HepG2 (cell line): ENCODE data around the gene ALG14. TPM values are rescaled to one million over a fixed set of nuclear protein-coding genes. Genes with fewer than 3 reads are reported as not detected.
A peak's percentile ranks its signal among the peaks of the same experiment; 100 is the strongest.

ENCODE experiments used
- BHLHE40 ChIP-seq: IDR thresholded peaks from 2 replicates; pipeline ENCODE4 v1.6.1; 2011; ENCODE audit warnings: low read length, improper control_type of control experiment
- CBFB ChIP-seq: sonication (generic); formaldehyde crosslinking; IDR thresholded peaks from 2 replicates; pipeline ENCODE4 v1.4.0; 2020; ENCODE audit warnings: missing genetic modification reagents
- DR1 ChIP-seq: sonication (generic); formaldehyde crosslinking; IDR thresholded peaks from 2 replicates; pipeline ENCODE4 v1.8.0; 2021; ENCODE audit warnings: mild to moderate bottlenecking, missing genetic modification reagents, inconsistent platforms
- FOXA1 ChIP-seq, 2 experiments: fragments of 450-650 bp in 1 of 2; sonication (generic) in 1 of 2; formaldehyde crosslinking in 1 of 2; IDR thresholded peaks; 2 replicates each; pipeline versions ENCODE4 v1.4.0 to v1.6.1; 2016 to 2020; ENCODE audit warnings: missing genetic modification reagents in 1 of 2
- GATAD2A ChIP-seq: IDR thresholded peaks from 2 replicates; pipeline ENCODE4 v1.6.1; 2016
- HOXA3 ChIP-seq: sonication (generic); formaldehyde crosslinking; IDR thresholded peaks from 2 replicates; pipeline ENCODE4 v1.5.0; 2020; ENCODE audit warnings: missing genetic modification reagents
- KAT7 ChIP-seq: IDR thresholded peaks from 2 replicates; pipeline ENCODE4 v1.6.1; 2018; ENCODE audit warnings: borderline replicate concordance, missing compliant biosample characterization
- KAT8 ChIP-seq: IDR thresholded peaks from 2 replicates; pipeline ENCODE4 v1.6.1; 2016; ENCODE audit warnings: missing genetic modification reagents, missing compliant biosample characterization
- MATR3 ChIP-seq: sonication (generic); formaldehyde crosslinking; IDR thresholded peaks from 2 replicates; pipeline ENCODE4 v1.4.0; 2020; ENCODE audit warnings: missing genetic modification reagents
- PRMT3 ChIP-seq: sonication (generic); formaldehyde crosslinking; IDR thresholded peaks from 2 replicates; pipeline ENCODE4 v1.8.1; 2022; ENCODE audit warnings: low read depth, mild to moderate bottlenecking, moderate library complexity, missing genetic modification reagents, borderline replicate concordance
- SETDB1 ChIP-seq: sonication (generic); formaldehyde crosslinking; IDR thresholded peaks from 2 replicates; pipeline ENCODE4 v1.5.1; 2020; ENCODE audit warnings: missing genetic modification reagents, mild to moderate bottlenecking, borderline replicate concordance
- SKI ChIP-seq: fragments of 450-650 bp; IDR thresholded peaks from one replicate; pipeline ENCODE4 v1.6.1; 2018; ENCODE audit warnings: mild to moderate bottlenecking; ENCODE audit not compliant: partially characterized antibody
- SMAD3 ChIP-seq: sonication (generic); formaldehyde crosslinking; IDR thresholded peaks from 2 replicates; pipeline ENCODE4 v1.4.0; 2020; ENCODE audit warnings: missing genetic modification reagents
- THYN1 ChIP-seq: sonication (generic); formaldehyde crosslinking; IDR thresholded peaks from 2 replicates; pipeline ENCODE4 v1.8.1; 2023; ENCODE audit warnings: low read depth, mild to moderate bottlenecking, moderate library complexity, missing genetic modification reagents, borderline replicate concordance
- ZBTB20 ChIP-seq: sonication (generic); formaldehyde crosslinking; IDR thresholded peaks from 2 replicates; pipeline ENCODE4 v1.8.1; 2023; ENCODE audit warnings: missing genetic modification reagents, low read depth, mild to moderate bottlenecking, borderline replicate concordance
- ZBTB3 ChIP-seq: sonication (generic); formaldehyde crosslinking; IDR thresholded peaks from 2 replicates; pipeline ENCODE4 v1.4.0; 2020; ENCODE audit warnings: low read depth, mild to moderate bottlenecking, moderate library complexity, missing genetic modification reagents, borderline replicate concordance
- ZFP36L2 ChIP-seq: sonication (generic); formaldehyde crosslinking; IDR thresholded peaks from 2 replicates; pipeline ENCODE4 v1.4.0; 2020; ENCODE audit warnings: missing genetic modification reagents
- ZFY ChIP-seq: sonication (generic); formaldehyde crosslinking; IDR thresholded peaks from 2 replicates; pipeline ENCODE4 v1.4.0; 2020; ENCODE audit warnings: missing genetic modification reagents
- polyA plus RNA-seq, 8 experiments: library from polyadenylated mRNA; depleted of rRNA in 3 of 8; stranded (reverse) in 7 of 8; unstranded in 1 of 8; fragments of >200 nt; fragmentation: Illumina TruSeq in 4 of 8; extraction: Trizol in 4 of 8; gene quantifications; 2 replicates each; pipeline versions ENCODE4 v1.2.1 to v1.2.3, GENCODE V29; 2011 to 2016; ENCODE audit warnings: low read depth in 4 of 8, missing spikeins in 1 of 8, mixed read lengths in 1 of 8; ENCODE audit not compliant: insufficient read depth in 1 of 8
- total RNA-seq, 5 experiments: library from RNA; depleted of rRNA; stranded (reverse); fragments of >200 nt; fragmentation: Illumina TruSeq; extraction: Trizol; gene quantifications; 2 replicates each; pipeline ENCODE4 v1.2.3, GENCODE V29; 2016; ENCODE audit warnings: low read depth in 1 of 5
- TF ChIP-seq, protein P1 (sequence below): sonication (generic); formaldehyde crosslinking; IDR thresholded peaks from 2 replicates; pipeline ENCODE4 v1.4.0; 2020; ENCODE audit warnings: mild to moderate bottlenecking, missing genetic modification reagents, borderline replicate concordance
- TF ChIP-seq, protein P2 (sequence below): fragments of 450-650 bp; IDR thresholded peaks from 2 replicates; pipeline ENCODE4 v1.6.1; 2016
- TF ChIP-seq, protein P3 (sequence below): sonication (generic); formaldehyde crosslinking; conservative IDR thresholded peaks from 2 replicates; pipeline ENCODE4 v1.4.0; 2020; ENCODE audit warnings: missing genetic modification reagents
- TF ChIP-seq, protein P4 (sequence below): sonication (generic); formaldehyde crosslinking; IDR thresholded peaks from 2 replicates; pipeline ENCODE4 v1.9.0; 2022; ENCODE audit warnings: missing genetic modification reagents, mild to moderate bottlenecking, borderline replicate concordance
- TF ChIP-seq, protein P5 (sequence below): IDR thresholded peaks from 2 replicates; pipeline ENCODE4 v1.6.1; 2016; ENCODE audit warnings: low read depth

ALG14 gene
- total and polyA plus RNA-seq, 2 of the 13 experiments (the other 11 are each of a cell fraction or from before 2014, with no cell fraction given) = 4.5 to 12.7 TPM

DNA sequence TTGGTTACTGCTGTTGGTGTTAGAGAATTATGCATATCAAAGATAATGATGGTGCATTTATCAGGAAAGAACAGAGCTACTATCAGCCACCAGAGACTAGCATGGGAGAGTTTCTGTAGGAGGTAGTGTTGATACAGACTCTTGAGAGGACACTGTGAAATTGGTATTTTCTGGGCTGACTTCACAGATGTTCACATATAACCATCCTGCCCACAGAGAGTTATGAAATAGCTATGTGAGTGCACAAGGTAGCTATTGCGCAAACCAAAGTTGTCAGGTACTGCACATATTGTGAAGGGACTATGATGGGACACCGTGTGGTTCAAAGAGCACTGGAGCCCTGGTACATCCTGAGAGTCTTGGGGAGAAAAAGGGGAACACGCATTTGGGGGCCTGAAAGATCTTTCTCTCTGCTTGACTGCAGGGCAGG lies 43.0 kb upstream of the ALG14 start (continued):
- TF ChIP-seq, protein P1, sequence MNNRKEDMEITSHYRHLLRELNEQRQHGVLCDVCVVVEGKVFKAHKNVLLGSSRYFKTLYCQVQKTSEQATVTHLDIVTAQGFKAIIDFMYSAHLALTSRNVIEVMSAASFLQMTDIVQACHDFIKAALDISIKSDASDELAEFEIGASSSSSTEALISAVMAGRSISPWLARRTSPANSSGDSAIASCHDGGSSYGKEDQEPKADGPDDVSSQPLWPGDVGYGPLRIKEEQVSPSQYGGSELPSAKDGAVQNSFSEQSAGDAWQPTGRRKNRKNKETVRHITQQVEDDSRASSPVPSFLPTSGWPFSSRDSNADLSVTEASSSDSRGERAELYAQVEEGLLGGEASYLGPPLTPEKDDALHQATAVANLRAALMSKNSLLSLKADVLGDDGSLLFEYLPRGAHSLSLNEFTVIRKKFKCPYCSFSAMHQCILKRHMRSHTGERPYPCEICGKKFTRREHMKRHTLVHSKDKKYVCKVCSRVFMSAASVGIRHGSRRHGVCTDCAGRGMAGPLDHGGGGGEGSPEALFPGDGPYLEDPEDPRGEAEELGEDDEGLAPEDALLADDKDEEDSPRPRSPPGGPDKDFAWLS = no peak
- TF ChIP-seq ZFP36L2 (CRISPR knock-in tag) (no peak), SMAD3 (CRISPR knock-in tag) (0 out of 2 replicates have a peak, but pooled peaks have one; percentile 34), ZFY (no peak), KAT8 (CRISPR knock-in tag) (peak; percentile 43; the same call in 1 of the 2 replicates), SETDB1 (CRISPR knock-in tag) (no peak), FOXA1 (IDR thresholded peaks at IDR 0.05) (no peak), FOXA1 (CRISPR knock-in tag; IDR thresholded peaks at IDR 0.05) (no peak), HOXA3 (CRISPR knock-in tag) (peak; percentile 63; the same call in 1 of the 2 replicates), SKI (no peak), CBFB (CRISPR knock-in tag) (0 out of 2 replicates have a peak, but pooled peaks have one; percentile 22), KAT7 (no peak), GATAD2A (CRISPR knock-in tag) (peak; percentile 91), MATR3 (CRISPR knock-in tag) (no peak), THYN1 (CRISPR knock-in tag) (no peak), DR1 (CRISPR knock-in tag) (no peak), PRMT3 (no peak), ZBTB3 (CRISPR knock-in tag) (no peak), BHLHE40 (no peak), ZBTB20 (peak; percentile 61; the same call in 1 of the 2 replicates)
- TF ChIP-seq, protein P2, sequence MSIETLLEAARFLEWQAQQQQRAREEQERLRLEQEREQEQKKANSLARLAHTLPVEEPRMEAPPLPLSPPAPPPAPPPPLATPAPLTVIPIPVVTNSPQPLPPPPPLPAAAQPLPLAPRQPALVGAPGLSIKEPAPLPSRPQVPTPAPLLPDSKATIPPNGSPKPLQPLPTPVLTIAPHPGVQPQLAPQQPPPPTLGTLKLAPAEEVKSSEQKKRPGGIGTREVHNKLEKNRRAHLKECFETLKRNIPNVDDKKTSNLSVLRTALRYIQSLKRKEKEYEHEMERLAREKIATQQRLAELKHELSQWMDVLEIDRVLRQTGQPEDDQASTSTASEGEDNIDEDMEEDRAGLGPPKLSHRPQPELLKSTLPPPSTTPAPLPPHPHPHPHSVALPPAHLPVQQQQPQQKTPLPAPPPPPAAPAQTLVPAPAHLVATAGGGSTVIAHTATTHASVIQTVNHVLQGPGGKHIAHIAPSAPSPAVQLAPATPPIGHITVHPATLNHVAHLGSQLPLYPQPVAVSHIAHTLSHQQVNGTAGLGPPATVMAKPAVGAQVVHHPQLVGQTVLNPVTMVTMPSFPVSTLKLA = no peak
- TF ChIP-seq, protein P3, sequence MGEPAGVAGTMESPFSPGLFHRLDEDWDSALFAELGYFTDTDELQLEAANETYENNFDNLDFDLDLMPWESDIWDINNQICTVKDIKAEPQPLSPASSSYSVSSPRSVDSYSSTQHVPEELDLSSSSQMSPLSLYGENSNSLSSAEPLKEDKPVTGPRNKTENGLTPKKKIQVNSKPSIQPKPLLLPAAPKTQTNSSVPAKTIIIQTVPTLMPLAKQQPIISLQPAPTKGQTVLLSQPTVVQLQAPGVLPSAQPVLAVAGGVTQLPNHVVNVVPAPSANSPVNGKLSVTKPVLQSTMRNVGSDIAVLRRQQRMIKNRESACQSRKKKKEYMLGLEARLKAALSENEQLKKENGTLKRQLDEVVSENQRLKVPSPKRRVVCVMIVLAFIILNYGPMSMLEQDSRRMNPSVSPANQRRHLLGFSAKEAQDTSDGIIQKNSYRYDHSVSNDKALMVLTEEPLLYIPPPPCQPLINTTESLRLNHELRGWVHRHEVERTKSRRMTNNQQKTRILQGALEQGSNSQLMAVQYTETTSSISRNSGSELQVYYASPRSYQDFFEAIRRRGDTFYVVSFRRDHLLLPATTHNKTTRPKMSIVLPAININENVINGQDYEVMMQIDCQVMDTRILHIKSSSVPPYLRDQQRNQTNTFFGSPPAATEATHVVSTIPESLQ (CRISPR knock-in tag) = no peak
- TF ChIP-seq, protein P4, sequence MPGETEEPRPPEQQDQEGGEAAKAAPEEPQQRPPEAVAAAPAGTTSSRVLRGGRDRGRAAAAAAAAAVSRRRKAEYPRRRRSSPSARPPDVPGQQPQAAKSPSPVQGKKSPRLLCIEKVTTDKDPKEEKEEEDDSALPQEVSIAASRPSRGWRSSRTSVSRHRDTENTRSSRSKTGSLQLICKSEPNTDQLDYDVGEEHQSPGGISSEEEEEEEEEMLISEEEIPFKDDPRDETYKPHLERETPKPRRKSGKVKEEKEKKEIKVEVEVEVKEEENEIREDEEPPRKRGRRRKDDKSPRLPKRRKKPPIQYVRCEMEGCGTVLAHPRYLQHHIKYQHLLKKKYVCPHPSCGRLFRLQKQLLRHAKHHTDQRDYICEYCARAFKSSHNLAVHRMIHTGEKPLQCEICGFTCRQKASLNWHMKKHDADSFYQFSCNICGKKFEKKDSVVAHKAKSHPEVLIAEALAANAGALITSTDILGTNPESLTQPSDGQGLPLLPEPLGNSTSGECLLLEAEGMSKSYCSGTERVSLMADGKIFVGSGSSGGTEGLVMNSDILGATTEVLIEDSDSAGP (CRISPR knock-in tag) = no peak; the same call in 1 of the 2 replicates
- TF ChIP-seq, protein P5, sequence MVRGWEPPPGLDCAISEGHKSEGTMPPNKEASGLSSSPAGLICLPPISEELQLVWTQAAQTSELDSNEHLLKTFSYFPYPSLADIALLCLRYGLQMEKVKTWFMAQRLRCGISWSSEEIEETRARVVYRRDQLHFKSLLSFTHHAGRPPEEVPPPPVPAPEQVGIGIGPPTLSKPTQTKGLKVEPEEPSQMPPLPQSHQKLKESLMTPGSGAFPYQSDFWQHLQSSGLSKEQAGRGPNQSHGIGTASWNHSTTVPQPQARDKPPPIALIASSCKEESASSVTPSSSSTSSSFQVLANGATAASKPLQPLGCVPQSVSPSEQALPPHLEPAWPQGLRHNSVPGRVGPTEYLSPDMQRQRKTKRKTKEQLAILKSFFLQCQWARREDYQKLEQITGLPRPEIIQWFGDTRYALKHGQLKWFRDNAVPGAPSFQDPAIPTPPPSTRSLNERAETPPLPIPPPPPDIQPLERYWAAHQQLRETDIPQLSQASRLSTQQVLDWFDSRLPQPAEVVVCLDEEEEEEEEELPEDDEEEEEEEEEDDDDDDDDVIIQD (CRISPR knock-in tag) = no peak
